Measurements from ENCODE around the gene GPR39. TPM values are rescaled to one million over a fixed set of nuclear protein-coding genes. Genes with fewer than 3 reads are reported as not detected.

Gene GPR39
- total RNA-seq, 1 experiment from 2014 or later, result 9.0 TPM

- BruUV-seq (replicated peaks), result no TSS peak
- Histone ChIP-seq H3K4me3 (ENCODE audit: low read depth in 2 of 2, low read length in 2 of 2) (no peak overlapping the region), H3K27me3 (ENCODE audit: control insufficient read depth, insufficient read depth, low read length) (no peaks in the 10 kb centered on the region), H3K4me1 (ENCODE audit: control insufficient read depth, insufficient read depth, low read length) (no peaks in the 10 kb centered on the region), H3K9me3 (ENCODE audit: control insufficient read depth, insufficient read depth, low read depth, low read length) (peaks cover 7% of the 10 kb centered on the region; the same call in 1 of the 2 replicates), H3K36me3 (ENCODE audit: control insufficient read depth, insufficient read depth, low read length) (no peaks in the 10 kb centered on the region), H3K27ac (ENCODE audit: low read length) (no peak overlapping the region)
- POLR2A ChIA-PET, result no interaction called here
- TF ChIP-seq POLR2AphosphoS5 (IDR thresholded peaks at IDR 0.05; ENCODE audit: low read depth, low read length), result no peak
- TF ChIP-seq TCF7L2 (IDR thresholded peaks at IDR 0.05; ENCODE audit: low read depth, low read length), result no peak
- no peak for TF ChIP-seq REST (IDR thresholded peaks at IDR 0.05; ENCODE audit: insufficient read depth in 1 of 2, low read depth in 2 of 2, low read length in 1 of 2)
- TF ChIP-seq, protein P1, sequence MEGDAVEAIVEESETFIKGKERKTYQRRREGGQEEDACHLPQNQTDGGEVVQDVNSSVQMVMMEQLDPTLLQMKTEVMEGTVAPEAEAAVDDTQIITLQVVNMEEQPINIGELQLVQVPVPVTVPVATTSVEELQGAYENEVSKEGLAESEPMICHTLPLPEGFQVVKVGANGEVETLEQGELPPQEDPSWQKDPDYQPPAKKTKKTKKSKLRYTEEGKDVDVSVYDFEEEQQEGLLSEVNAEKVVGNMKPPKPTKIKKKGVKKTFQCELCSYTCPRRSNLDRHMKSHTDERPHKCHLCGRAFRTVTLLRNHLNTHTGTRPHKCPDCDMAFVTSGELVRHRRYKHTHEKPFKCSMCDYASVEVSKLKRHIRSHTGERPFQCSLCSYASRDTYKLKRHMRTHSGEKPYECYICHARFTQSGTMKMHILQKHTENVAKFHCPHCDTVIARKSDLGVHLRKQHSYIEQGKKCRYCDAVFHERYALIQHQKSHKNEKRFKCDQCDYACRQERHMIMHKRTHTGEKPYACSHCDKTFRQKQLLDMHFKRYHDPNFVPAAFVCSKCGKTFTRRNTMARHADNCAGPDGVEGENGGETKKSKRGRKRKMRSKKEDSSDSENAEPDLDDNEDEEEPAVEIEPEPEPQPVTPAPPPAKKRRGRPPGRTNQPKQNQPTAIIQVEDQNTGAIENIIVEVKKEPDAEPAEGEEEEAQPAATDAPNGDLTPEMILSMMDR (IDR thresholded peaks at IDR 0.05), result peak; percentile 83
- DNase-seq (ENCODE audit: low read depth, low spot score), result peak; percentile 32
- in situ Hi-C loops (cut with HindIII; ENCODE audit: low pct_unique_long_range_greater_than_20kb, low sequenced_read_pairs) (no loop called here), intact Hi-C loops (cut with micrococcal nuclease; ENCODE audit: unreplicated experiment) (loop anchor here (1.0 to 5.0 kb wide), 2 partner anchors 120 to 624 kb away; no protein-coding TSS in a partner anchor)
- ATAC-seq, result peak; percentile 74
- CTCF ChIA-PET, result interaction anchor here (0.5 to 1.0 kb wide), 3 partner anchors 11 to 198 kb away, joined by 3 to 6 read pairs (median 4); no protein-coding TSS in a partner anchor
These were observed 130.6 kb downstream of the GPR39 start for GRCh38 chr2:132547090-132547687.

DNA sequence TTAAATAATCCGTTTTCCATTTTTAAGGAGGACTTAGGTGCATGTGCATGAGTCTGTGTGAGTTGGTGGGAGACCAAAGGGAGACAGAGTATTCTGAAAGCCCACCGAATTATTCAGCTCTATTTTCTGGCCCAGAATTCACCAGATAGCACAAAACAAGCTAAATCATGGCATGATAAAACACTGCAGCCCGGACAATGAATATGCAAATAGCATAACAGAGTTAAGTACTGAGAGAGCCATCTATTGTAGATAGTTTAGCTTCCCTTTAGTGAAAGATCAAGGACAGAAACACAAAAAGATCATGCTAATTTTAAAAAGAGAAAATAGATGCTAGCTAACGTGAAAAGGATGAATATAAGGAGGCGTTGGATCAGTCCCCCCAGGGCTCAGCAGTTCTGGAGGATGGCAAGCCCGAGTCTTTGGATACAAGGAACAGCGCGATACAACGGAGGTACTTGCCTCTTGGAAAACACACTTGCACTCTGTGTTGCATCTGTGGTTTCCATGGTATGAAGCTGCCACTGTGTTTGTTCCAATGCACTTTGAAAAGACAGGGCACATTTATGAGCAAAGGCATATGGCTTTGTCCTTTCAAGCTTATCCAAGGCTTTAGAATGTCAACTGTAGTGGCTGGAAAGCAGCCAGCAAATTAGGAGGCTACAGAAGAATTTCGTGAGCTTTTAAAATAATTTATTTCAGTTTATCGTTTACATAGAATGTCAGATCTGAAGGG, 133.5 kb downstream of the GPR39 start:
- ChIA-PET CTCF (no interaction called here), POLR2A (no interaction called here)
- Histone ChIP-seq H3K27ac (ENCODE audit: low read length) (no peak overlapping the region), H3K4me1 (ENCODE audit: control insufficient read depth, insufficient read depth, low read length) (no peaks in the 10 kb centered on the region), H3K4me3 (ENCODE audit: low read depth in 2 of 2, low read length in 2 of 2) (no peak overlapping the region), H3K9me3 (ENCODE audit: control insufficient read depth, insufficient read depth, low read depth, low read length) (no peaks in the 10 kb centered on the region), H3K27me3 (ENCODE audit: control insufficient read depth, insufficient read depth, low read length) (no peaks in the 10 kb centered on the region), H3K36me3 (ENCODE audit: control insufficient read depth, insufficient read depth, low read length) (no peaks in the 10 kb centered on the region)
- ATAC-seq (no peak), DNase-seq (ENCODE audit: low read depth, low spot score) (no peak)
- intact Hi-C loops (cut with micrococcal nuclease; ENCODE audit: unreplicated experiment) (loop anchor here (5.0 kb wide), 1 partner anchor 117 kb away; no protein-coding TSS in a partner anchor), in situ Hi-C loops (cut with HindIII; ENCODE audit: low pct_unique_long_range_greater_than_20kb, low sequenced_read_pairs) (no loop called here)
- no TSS peak for BruUV-seq (replicated peaks)
- TF ChIP-seq TCF7L2 (IDR thresholded peaks at IDR 0.05; ENCODE audit: low read depth, low read length), result no peak
- no peak for TF ChIP-seq POLR2AphosphoS5 (IDR thresholded peaks at IDR 0.05; ENCODE audit: low read depth, low read length)
- no peak for TF ChIP-seq SIN3A (IDR thresholded peaks at IDR 0.05; ENCODE audit: borderline replicate concordance, insufficient read depth, low read depth, low read length)
- TF ChIP-seq REST (IDR thresholded peaks at IDR 0.05; ENCODE audit: insufficient read depth in 1 of 2, low read depth in 2 of 2, low read length in 1 of 2), result no peak
- TF ChIP-seq, protein P1 (IDR thresholded peaks at IDR 0.05), result no peak

All from Panc1 (cell line).